Lung (tissue), 12 donors: ENCODE measurements around the gene TBKBP1. TPM values are rescaled to one million over a fixed set of nuclear protein-coding genes. Genes with fewer than 3 reads are reported as not detected.
"Not testable (repeated sequence)": the region's sequence is repeated elsewhere in the genome, so short reads cannot be mapped to it uniquely, and the experiment has no call there.

ENCODE experiments used
- ATAC-seq: fragments of 200-7000 bp; cut with Tn5 transposase; one replicate; pipeline ENCODE4 v1.9.1; 2020; ENCODE audit warnings: moderate number of reproducible peaks; ENCODE audit not compliant: insufficient read depth, low FRiP score
- DNase-seq, 3 donors: peaks; one replicate each; pipeline ENCODE4 v3.0.0-alpha.2; 2013 to 2017
- H3K27ac ChIP-seq, 2 donors: one replicate each; pipeline ENCODE4 v1.5.1; 2013; ENCODE audit warnings: mild to moderate bottlenecking in 2 of 2, moderate library complexity in 2 of 2, control low read depth in 1 of 2, inconsistent platforms in 1 of 2, low read depth in 1 of 2, low read length in 1 of 2
- H3K27me3 ChIP-seq, 3 donors: one replicate each; pipeline ENCODE4 v1.5.1; 2013; ENCODE audit warnings: low read length in 2 of 3; ENCODE audit not compliant: control insufficient read depth in 3 of 3, insufficient read depth in 3 of 3
- H3K36me3 ChIP-seq, 4 donors: one replicate each; pipeline ENCODE4 v1.5.1; 2013; ENCODE audit warnings: low read length in 4 of 4, mild to moderate bottlenecking in 1 of 4, moderate library complexity in 1 of 4; ENCODE audit not compliant: control insufficient read depth in 4 of 4, insufficient read depth in 4 of 4
- H3K4me1 ChIP-seq, 5 donors: one replicate each; pipeline ENCODE4 v1.5.1; 2013; ENCODE audit warnings: low read length in 5 of 5, mild to moderate bottlenecking in 2 of 5, moderate library complexity in 1 of 5; ENCODE audit not compliant: control insufficient read depth in 5 of 5, insufficient read depth in 5 of 5
- H3K4me3 ChIP-seq: one replicate; pipeline ENCODE4 v1.5.1; 2013; ENCODE audit warnings: mild to moderate bottlenecking, control low read depth, moderate library complexity
- H3K9ac ChIP-seq, 2 donors: one replicate each; pipeline ENCODE4 v1.5.1; 2013; ENCODE audit warnings: low read length in 2 of 2, control low read depth in 1 of 2; ENCODE audit not compliant: insufficient read depth in 1 of 2
- H3K9me3 ChIP-seq, 4 donors: one replicate each; pipeline ENCODE4 v1.5.1; 2013; ENCODE audit warnings: low read length in 3 of 4, mild to moderate bottlenecking in 1 of 4, moderate library complexity in 1 of 4; ENCODE audit not compliant: control insufficient read depth in 4 of 4, insufficient read depth in 3 of 4
- CTCF ChIP-seq: IDR thresholded peaks from 2 replicates; pipeline ENCODE4 v1.5.1; 2012; ENCODE audit warnings: mild to moderate bottlenecking; ENCODE audit errors: control extremely low read depth, extremely low read depth
- WGBS, 2 donors: extraction: QIAGEN DNeasy Blood & Tissue Kit; methylation state at CpG; one replicate each; pipeline ENCODE4 v1.1.7; 2013; 5-methylcytosine and 5-hydroxymethylcytosine counted together
- polyA plus RNA-seq, 2 donors: library from polyadenylated mRNA; stranded (reverse); fragments of 200-250 nt; gene quantifications; one replicate each; pipeline ENCODE4 v1.2.1, GENCODE V29; 2013
- total RNA-seq, 2 donors: library from RNA; depleted of rRNA in 1 of 2; stranded (reverse); fragments of >200 nt in 1 of 2; gene quantifications; one replicate each; pipeline ENCODE4 v1.2.1, GENCODE V29; 2014 to 2021
- donor health status: control.
- donor health status: control.
- donor health status: Bipolar disorder and iron deficiency.
- donor health status: healthy.
- donor health status: DM: yes; HTN: yes; CAD: no.

TBKBP1 gene
- total and polyA plus RNA-seq, 4 donors, result 9.0 to 14.0 (median 12.1) TPM

GRCh38 chr17:47678196-47678595 lies 15.8 kb upstream of the TBKBP1 start:
- Histone ChIP-seq H3K9ac (no peak overlapping the region), H3K4me3 (no peak overlapping the region), H3K27ac (no peak overlapping the region), H3K4me1 (peaks cover 0 to 4% (median 0%) of the 10 kb centered on the region in 5 donors), H3K36me3 (peaks cover 45 to 78% (median 61%) of the 10 kb centered on the region in 4 donors), H3K9me3 (no peaks in the 10 kb centered on the region), H3K27me3 (no peaks in the 10 kb centered on the region)
- no peak for TF ChIP-seq CTCF
- DNase-seq (no peak), ATAC-seq (no peak)
- WGBS, 2 donors, result 83 to 96% methylated on average over 7 of the region's 7 CpGs

GRCh38 chr17:47682138-47682537 lies 11.8 kb upstream of the TBKBP1 start:
- Histone ChIP-seq H3K27ac (no peak overlapping the region), H3K9ac (no peak overlapping the region), H3K9me3 (no peaks in the 10 kb centered on the region), H3K4me3 (no peak overlapping the region), H3K36me3 (peaks cover 29 to 58% (median 39%) of the 10 kb centered on the region in 4 donors), H3K4me1 (peaks cover 0 to 14% (median 3%) of the 10 kb centered on the region in 5 donors), H3K27me3 (no peaks in the 10 kb centered on the region)
- no peak for TF ChIP-seq CTCF
- DNase-seq, result no peak
- ATAC-seq, result no peak
- WGBS, 2 donors, result 89 to 96% methylated on average over 2 of the region's 2 CpGs

- H3K4me3 ChIP-seq, H3K27me3 ChIP-seq, ATAC-seq, H3K9ac ChIP-seq, DNase-seq, H3K27ac ChIP-seq, H3K9me3 ChIP-seq: not testable (repeated sequence)
- Histone ChIP-seq H3K36me3 (peaks cover 26 to 57% (median 35%) of the 10 kb centered on the region in 4 donors), H3K4me1 (peaks cover 0 to 17% (median 3%) of the 10 kb centered on the region in 5 donors)
- 86 to 94% methylated on average over 4 of the region's 4 CpGs for WGBS, 2 donors
Observed at GRCh38 chr17:47682727-47683126, 11.2 kb upstream of the TBKBP1 start.

- Histone ChIP-seq H3K4me3 (no peak overlapping the region), H3K9ac (no peak overlapping the region), H3K36me3 (peaks cover 20 to 49% (median 26%) of the 10 kb centered on the region in 4 donors), H3K27ac (no peak overlapping the region), H3K4me1 (peaks cover 0 to 17% (median 3%) of the 10 kb centered on the region in 5 donors), H3K9me3 (no peaks in the 10 kb centered on the region), H3K27me3 (no peaks in the 10 kb centered on the region)
- no peak for ATAC-seq
- no peak for DNase-seq
- no peak for TF ChIP-seq CTCF
- WGBS, 2 donors, result 95% methylated on average over 4 of the region's 4 CpGs
Observed at GRCh38 chr17:47684025-47684424, 9.9 kb upstream of the TBKBP1 start.
